Measurements from ENCODE around the gene PNCK.

Gene PNCK

GRCh38 chrX:153641627-153642026 lies 32.0 kb downstream of the PNCK start:
- no peak for DNase-seq (ENCODE audit: low read depth)

- no peak for DNase-seq (ENCODE audit: low read depth)
Measured at GRCh38 chrX:153640736-153641575, 32.7 kb downstream of the PNCK start.

- no peak for DNase-seq (ENCODE audit: low read depth)
Measured at GRCh38 chrX:153640045-153640686, 33.4 kb downstream of the PNCK start.

- DNase-seq (ENCODE audit: low read depth), result no peak
Measured at GRCh38 chrX:153639177-153640044, 34.2 kb downstream of the PNCK start.

- no peak for DNase-seq (ENCODE audit: low read depth)
Measured at GRCh38 chrX:153638436-153639176, 35.0 kb downstream of the PNCK start.

GRCh38 chrX:153638041-153638371 lies 35.6 kb downstream of the PNCK start:
- DNase-seq (ENCODE audit: low read depth), result no peak

GRCh38 chrX:153637121-153638040 lies 36.2 kb downstream of the PNCK start:
- DNase-seq (ENCODE audit: low read depth), result no peak

GRCh38 chrX:153636716-153637115 lies 36.9 kb downstream of the PNCK start:
- DNase-seq (ENCODE audit: low read depth), result no peak

GRCh38 chrX:153635788-153636668 lies 37.6 kb downstream of the PNCK start:
- DNase-seq (ENCODE audit: low read depth), result no peak

GRCh38 chrX:153635388-153635787 lies 38.2 kb downstream of the PNCK start:
- DNase-seq (ENCODE audit: low read depth), result no peak

GRCh38 chrX:153634832-153635231 lies 38.8 kb downstream of the PNCK start:
- DNase-seq (ENCODE audit: low read depth), result no peak

- no peak for DNase-seq (ENCODE audit: low read depth)
Measured at GRCh38 chrX:153634236-153634635, 39.4 kb downstream of the PNCK start.

- DNase-seq (ENCODE audit: low read depth), result no peak
Measured at GRCh38 chrX:153633607-153634180, 39.9 kb downstream of the PNCK start.

GRCh38 chrX:153633048-153633447 lies 40.6 kb downstream of the PNCK start:
- DNase-seq (ENCODE audit: low read depth), result no peak

GRCh38 chrX:153632595-153632946 lies 41.0 kb downstream of the PNCK start:
- DNase-seq (ENCODE audit: low read depth), result no peak

GRCh38 chrX:153631907-153632594 lies 41.6 kb downstream of the PNCK start:
- no peak for DNase-seq (ENCODE audit: low read depth)

- DNase-seq (ENCODE audit: low read depth), result no peak
Measured at GRCh38 chrX:153631346-153631745, 42.3 kb downstream of the PNCK start.

- DNase-seq (ENCODE audit: low read depth), result no peak
Measured at GRCh38 chrX:153628665-153629064, 44.9 kb downstream of the PNCK start.

GRCh38 chrX:153628129-153628528 lies 45.5 kb downstream of the PNCK start:
- DNase-seq (ENCODE audit: low read depth), result no peak

Measured in activated T-helper 1 cell treated with Interleukin-2 at 50 U/mL for 16 hours (primary cell).